ENCODE measurements around the gene CCDC134.

DNA sequence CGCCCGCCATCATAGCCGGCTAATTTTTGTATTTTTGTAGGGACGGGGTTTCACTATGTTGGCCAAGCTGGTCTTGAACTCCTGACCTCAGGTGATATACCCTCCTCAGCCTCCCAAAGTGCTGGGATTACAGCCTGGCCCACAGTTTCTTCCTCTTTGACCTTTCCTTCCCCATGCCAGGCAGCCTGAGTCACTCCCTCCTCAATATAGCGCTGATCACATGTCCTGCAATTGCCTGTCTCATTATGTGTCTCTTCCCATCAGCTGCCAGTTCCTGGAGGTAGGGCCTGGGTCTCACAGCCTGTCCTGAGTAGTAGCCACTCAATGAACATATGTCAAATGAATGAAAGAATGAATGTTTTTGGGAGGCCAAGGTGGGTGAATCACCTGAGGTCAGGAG lies 43.0 kb upstream of the CCDC134 start:
- TF ChIP-seq, protein P1, sequence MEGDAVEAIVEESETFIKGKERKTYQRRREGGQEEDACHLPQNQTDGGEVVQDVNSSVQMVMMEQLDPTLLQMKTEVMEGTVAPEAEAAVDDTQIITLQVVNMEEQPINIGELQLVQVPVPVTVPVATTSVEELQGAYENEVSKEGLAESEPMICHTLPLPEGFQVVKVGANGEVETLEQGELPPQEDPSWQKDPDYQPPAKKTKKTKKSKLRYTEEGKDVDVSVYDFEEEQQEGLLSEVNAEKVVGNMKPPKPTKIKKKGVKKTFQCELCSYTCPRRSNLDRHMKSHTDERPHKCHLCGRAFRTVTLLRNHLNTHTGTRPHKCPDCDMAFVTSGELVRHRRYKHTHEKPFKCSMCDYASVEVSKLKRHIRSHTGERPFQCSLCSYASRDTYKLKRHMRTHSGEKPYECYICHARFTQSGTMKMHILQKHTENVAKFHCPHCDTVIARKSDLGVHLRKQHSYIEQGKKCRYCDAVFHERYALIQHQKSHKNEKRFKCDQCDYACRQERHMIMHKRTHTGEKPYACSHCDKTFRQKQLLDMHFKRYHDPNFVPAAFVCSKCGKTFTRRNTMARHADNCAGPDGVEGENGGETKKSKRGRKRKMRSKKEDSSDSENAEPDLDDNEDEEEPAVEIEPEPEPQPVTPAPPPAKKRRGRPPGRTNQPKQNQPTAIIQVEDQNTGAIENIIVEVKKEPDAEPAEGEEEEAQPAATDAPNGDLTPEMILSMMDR (IDR thresholded peaks at IDR 0.05; ENCODE audit: poor library complexity), result no peak
- TF ChIP-seq EZH2phosphoT487 (IDR thresholded peaks at IDR 0.05; ENCODE audit: low read depth, severe bottlenecking, unreplicated experiment), result no peak

Measured in hepatocyte (in vitro differentiated cells).